Fibroblast of lung (primary cell): ENCODE data around the gene BMS1.

Source experiments
- CTCF ChIP-seq, 2 donors: IDR thresholded peaks in 1 of 2; conservative IDR thresholded peaks in 1 of 2; 1 replicate in 1 of 2; 2 replicates in 1 of 2; pipeline ENCODE4 v1.5.1; 2011 to 2012; ENCODE audit warnings: low read length in 2 of 2, control low read depth in 1 of 2, inconsistent platforms in 1 of 2, low read depth in 1 of 2, mild to moderate bottlenecking in 1 of 2
- EZH2 ChIP-seq: IDR thresholded peaks from 2 replicates; pipeline ENCODE4 v1.5.1; 2012; ENCODE audit warnings: low read length, control low read depth, mild to moderate bottlenecking; ENCODE audit errors: missing control alignments

GRCh38 chr10:42767906-42768305 is 14.7 kb upstream of the BMS1 start:
- no peak for TF ChIP-seq CTCF (conservative IDR thresholded peaks at IDR 0.05 in 1 of 2, IDR thresholded peaks at IDR 0.05 in 1 of 2; ENCODE audit: low read depth in 1 of 2, low read length in 2 of 2)
- TF ChIP-seq EZH2: no peak
